T-cell (primary cell): Measurements from ENCODE around the gene PID1. TPM values are rescaled to one million over a fixed set of nuclear protein-coding genes. Genes with fewer than 3 reads are reported as not detected.

Experiments
- ATAC-seq, 4 experiments: fragments of 200-7000 bp in 3 of 4; fragments of 150-1000 bp in 1 of 4; cut with Tn5 transposase; replicated peaks in 1 of 4; 1 replicate in 3 of 4; 2 replicates in 1 of 4; pipeline ENCODE4 v1.10.0; 2021; ENCODE audit warnings: moderate library complexity in 3 of 4, mild to moderate bottlenecking in 2 of 4, moderate number of reproducible peaks in 1 of 4
- CTCF ChIA-PET, 2 donors: fragments of 300-600 bp; sonication (Branson Sonifier 250); formaldehyde crosslinking; loops; one replicate each; lab custom pipeline; 2022; ENCODE audit warnings: antibody characterized with exemption in 2 of 2; lab: Charles Lee
- POLR2A ChIA-PET, 2 donors: fragments of 300-600 bp; sonication (Branson Sonifier 250); formaldehyde crosslinking; loops; one replicate each; lab custom pipeline; 2022; ENCODE audit warnings: antibody characterized with exemption in 2 of 2; lab: Charles Lee
- DNase-seq, 35 experiments: peaks; one replicate each; pipeline versions ENCODE4 v3.0.0 to v3.0.0-alpha.2; 2013 to 2023
- H3K27ac ChIP-seq: one replicate; pipeline ENCODE4 v1.5.1; 2013; ENCODE audit warnings: low read length
- H3K27me3 ChIP-seq, 2 experiments: replicated peaks in 1 of 2; 1 replicate in 1 of 2; 2 replicates in 1 of 2; pipeline versions ENCODE4 v1.6.1 to v1.7.0; 2013; ENCODE audit warnings: low read length in 1 of 2, mixed read lengths in 1 of 2; ENCODE audit not compliant: control insufficient read depth in 2 of 2, insufficient read depth in 2 of 2; ENCODE audit errors: extremely low read depth in 1 of 2
- H3K36me3 ChIP-seq, 2 donors: 1 replicate in 1 of 2; 2 replicates in 1 of 2; pipeline versions ENCODE4 v1.6.1 to v1.7.0; 2013; ENCODE audit warnings: low read length in 1 of 2; ENCODE audit not compliant: control insufficient read depth in 2 of 2, insufficient read depth in 1 of 2; ENCODE audit errors: extremely low read depth in 1 of 2
- H3K4me1 ChIP-seq, 2 experiments: 1 replicate in 1 of 2; 2 replicates in 1 of 2; pipeline versions ENCODE4 v1.6.1 to v1.7.0; 2013; ENCODE audit warnings: low read length in 2 of 2, mixed read lengths in 1 of 2; ENCODE audit not compliant: insufficient read depth in 2 of 2, control insufficient read depth in 1 of 2; ENCODE audit errors: extremely low read depth in 1 of 2
- H3K4me3 ChIP-seq, 2 donors: 1 replicate in 1 of 2; 2 replicates in 1 of 2; pipeline versions ENCODE4 v1.5.1 to v1.7.0; 2013; ENCODE audit warnings: mild to moderate bottlenecking in 2 of 2, low read length in 1 of 2, moderate library complexity in 1 of 2; ENCODE audit not compliant: control insufficient read depth in 1 of 2; ENCODE audit errors: extremely low read depth in 1 of 2
- H3K9me3 ChIP-seq: 2 replicates; pipeline ENCODE4 v1.7.0; 2013
- H3K27ac Mint-ChIP-seq, 2 donors: one replicate each; pipeline ENCODE4 v1.8.0; 2020 to 2021; ENCODE audit warnings: mild to moderate bottlenecking in 2 of 2, mixed read lengths in 2 of 2
- H3K27me3 Mint-ChIP-seq, 2 donors: one replicate each; pipeline ENCODE4 v1.8.0; 2021 to 2022; ENCODE audit warnings: mixed read lengths in 2 of 2
- H3K36me3 Mint-ChIP-seq: one replicate; pipeline ENCODE4 v1.8.0; 2021; ENCODE audit warnings: mixed read lengths
- H3K4me1 Mint-ChIP-seq, 3 donors: one replicate each; pipeline ENCODE4 v1.8.0; 2020 to 2022; ENCODE audit warnings: mixed read lengths in 3 of 3, mild to moderate bottlenecking in 1 of 3
- H3K4me3 Mint-ChIP-seq, 3 donors: one replicate each; pipeline ENCODE4 v1.8.0; 2020 to 2022; ENCODE audit warnings: mild to moderate bottlenecking in 3 of 3, mixed read lengths in 3 of 3, moderate library complexity in 3 of 3
- H3K9me3 Mint-ChIP-seq, 3 donors: one replicate each; pipeline ENCODE4 v1.8.0; 2020 to 2022; ENCODE audit warnings: mixed read lengths in 3 of 3
- WGBS: methylation state at CpG from one replicate; pipeline ENCODE4 v1.1.5; 2013; ENCODE audit warnings: missing lambda C conversion rate; ENCODE audit not compliant: insufficient coverage; 5-methylcytosine and 5-hydroxymethylcytosine counted together
- total RNA-seq, 35 experiments: library from RNA in 6 of 35; stranded (reverse) in 6 of 35; fragments of 120-200 nt in 1 of 35; gene quantifications; one replicate each; pipeline versions ENCODE4 v1.2.1 to v1.2.4 and lab custom pipeline; 2013 to 2026

PID1 gene
- total RNA-seq, 5 donors from 2014 or later (not counting 1 experiment from before 2014, with no cell fraction given), result 0.20 to 0.36 (median 0.25) TPM; not detected in 2

GRCh38 chr2:229095472-229095871 lies 175.6 kb downstream of the PID1 start:
- H3K4me3 Mint-ChIP-seq, result no peak overlapping the region
- no peaks in the 10 kb centered on the region for H3K9me3 ChIP-seq
- ATAC-seq, result no peak
- POLR2A ChIA-PET, result no interaction called here
- H3K9me3 Mint-ChIP-seq, result peaks cover 5 to 12% (median 5%) of the 10 kb centered on the region in 3 donors
- CTCF ChIA-PET, result no interaction called here
- H3K36me3 ChIP-seq, result no peaks in the 10 kb centered on the region
- no peaks in the 10 kb centered on the region for H3K27me3 Mint-ChIP-seq
- H3K36me3 Mint-ChIP-seq, result no peaks in the 10 kb centered on the region
- H3K27me3 ChIP-seq, result no peaks in the 10 kb centered on the region
- H3K4me1 Mint-ChIP-seq, result no peaks in the 10 kb centered on the region
- no peak overlapping the region for H3K27ac ChIP-seq
- DNase-seq, result no peak
- WGBS, result no CpG with 5 or more reads among the region's 1 CpG
- no peaks in the 10 kb centered on the region for H3K4me1 ChIP-seq
- no peak overlapping the region for H3K4me3 ChIP-seq
- no peak overlapping the region for H3K27ac Mint-ChIP-seq

DNA sequence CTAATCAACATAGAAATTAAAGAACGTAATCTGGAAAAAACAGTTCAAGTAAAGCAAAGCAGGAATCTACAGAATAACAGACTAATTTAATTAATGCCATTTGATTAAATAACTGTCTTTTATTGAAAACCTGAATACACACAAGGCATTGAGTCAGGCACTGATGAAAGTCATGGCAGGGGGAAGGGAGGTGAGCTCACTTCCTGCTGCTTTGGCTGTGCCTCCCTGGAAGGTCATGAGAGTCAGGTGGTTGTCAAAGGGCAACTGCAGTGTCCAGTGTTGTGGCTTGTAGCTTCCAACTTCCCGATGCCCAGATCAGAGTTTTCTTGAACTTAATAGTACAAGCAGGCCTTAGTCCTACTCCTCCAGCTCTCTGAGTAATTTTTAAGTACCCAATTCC lies 180.9 kb downstream of the PID1 start:
- no peaks in the 10 kb centered on the region for H3K36me3 Mint-ChIP-seq
- POLR2A ChIA-PET, result no interaction called here

DNA sequence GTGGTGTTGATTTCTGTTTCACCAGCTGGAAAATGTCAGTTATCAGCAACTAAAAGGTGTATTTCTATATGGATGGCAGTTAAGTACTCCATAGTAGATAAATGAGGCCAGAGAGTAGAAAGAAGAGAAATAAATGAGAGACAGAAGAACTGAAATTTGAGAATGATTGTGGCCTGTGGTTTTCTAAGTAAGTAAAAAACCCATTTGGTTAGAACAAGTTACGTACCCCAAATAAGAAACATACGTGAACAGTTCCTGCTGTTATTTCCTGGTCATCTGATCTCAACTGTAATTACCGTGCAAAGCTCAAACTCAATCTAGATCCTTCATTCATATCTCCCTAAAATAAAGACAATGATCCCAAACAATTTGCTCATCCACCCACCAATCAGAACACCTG lies 181.3 kb downstream of the PID1 start:
- POLR2A ChIA-PET, result no interaction called here
- H3K9me3 Mint-ChIP-seq, result peaks cover 5 to 21% (median 5%) of the 10 kb centered on the region in 3 donors
- no peaks in the 10 kb centered on the region for H3K4me1 ChIP-seq
- no peak overlapping the region for H3K4me3 Mint-ChIP-seq
- no peaks in the 10 kb centered on the region for H3K9me3 ChIP-seq
- no peak for DNase-seq
- H3K4me1 Mint-ChIP-seq, result no peaks in the 10 kb centered on the region
- no peak for ATAC-seq
- H3K27me3 ChIP-seq, result no peaks in the 10 kb centered on the region
- no peaks in the 10 kb centered on the region for H3K36me3 Mint-ChIP-seq
- no peaks in the 10 kb centered on the region for H3K27me3 Mint-ChIP-seq
- CTCF ChIA-PET, result no interaction called here
- H3K4me3 ChIP-seq, result no peak overlapping the region
- no peaks in the 10 kb centered on the region for H3K36me3 ChIP-seq
- H3K27ac Mint-ChIP-seq, result no peak overlapping the region
- H3K27ac ChIP-seq, result no peak overlapping the region
- WGBS, result 64% methylated on average over 3 of the region's 3 CpGs

More for the DNA sequence above, 180.9 kb downstream of the PID1 start:
- H3K36me3 ChIP-seq, result no peaks in the 10 kb centered on the region
- ATAC-seq, result no peak
- no peaks in the 10 kb centered on the region for H3K9me3 ChIP-seq
- H3K27me3 ChIP-seq, result no peaks in the 10 kb centered on the region
- no peak for DNase-seq
- no peak overlapping the region for H3K4me3 ChIP-seq
- Mint-ChIP-seq H3K9me3 (peaks cover 5 to 21% (median 5%) of the 10 kb centered on the region in 3 donors), H3K27ac (no peak overlapping the region), H3K27me3 (no peaks in the 10 kb centered on the region), H3K4me3 (no peak overlapping the region), H3K4me1 (no peaks in the 10 kb centered on the region)
- CTCF ChIA-PET, result no interaction called here
- no peak overlapping the region for H3K27ac ChIP-seq
- no CpG with 5 or more reads among the region's 2 CpGs for WGBS
- no peaks in the 10 kb centered on the region for H3K4me1 ChIP-seq

DNA sequence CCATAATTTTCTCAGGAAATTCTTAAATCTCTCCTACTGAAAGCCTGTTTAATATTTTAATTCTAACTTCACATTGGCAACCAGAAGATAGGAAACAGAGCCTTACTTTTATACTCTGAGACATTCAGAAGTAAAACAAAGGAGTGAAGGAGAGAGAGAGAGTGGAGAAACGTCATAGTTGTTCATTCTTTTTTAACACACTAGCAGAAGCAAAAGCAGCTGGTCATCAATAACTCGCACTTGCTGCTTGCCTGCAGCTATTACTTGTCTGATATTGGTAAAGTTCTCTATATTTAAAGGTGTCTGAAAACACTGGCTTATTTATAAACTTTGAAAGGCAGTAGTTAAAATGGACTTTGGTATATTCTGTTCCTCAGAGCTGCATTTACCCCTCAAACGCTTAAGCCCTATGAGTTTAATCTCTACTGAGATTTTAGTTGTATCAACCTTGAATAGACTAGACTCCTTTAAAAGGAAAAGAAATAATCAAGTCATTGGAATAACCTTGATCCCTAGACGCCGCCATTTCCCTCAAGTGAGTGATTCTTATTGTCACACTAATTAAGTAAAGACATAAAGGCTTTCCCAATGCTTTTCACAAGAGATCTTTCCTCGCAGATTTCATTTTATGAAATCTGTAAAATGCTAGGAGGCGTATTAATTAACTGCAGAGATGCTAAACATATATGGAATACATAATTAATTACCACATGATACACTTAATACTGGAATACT lies 182.0 kb downstream of the PID1 start:
- Histone ChIP-seq H3K27me3 (no peaks in the 10 kb centered on the region), H3K4me3 (no peak overlapping the region), H3K36me3 (no peaks in the 10 kb centered on the region), H3K4me1 (no peaks in the 10 kb centered on the region), H3K9me3 (peaks cover under 1% of the 10 kb centered on the region), H3K27ac (no peak overlapping the region)
- Mint-ChIP-seq H3K36me3 (no peaks in the 10 kb centered on the region), H3K4me1 (no peaks in the 10 kb centered on the region), H3K9me3 (peaks cover 5 to 21% (median 5%) of the 10 kb centered on the region in 3 donors), H3K4me3 (no peak overlapping the region), H3K27me3 (no peaks in the 10 kb centered on the region), H3K27ac (no peak overlapping the region)
- ChIA-PET POLR2A (no interaction called here), CTCF (no interaction called here)
- DNase-seq (no peak), ATAC-seq (no peak)
- no CpG with 5 or more reads among the region's 7 CpGs for WGBS

GRCh38 chr2:229088517-229088913 lies 182.6 kb downstream of the PID1 start:
- no peaks in the 10 kb centered on the region for H3K36me3 Mint-ChIP-seq
- no peak overlapping the region for H3K27ac Mint-ChIP-seq
- no peaks in the 10 kb centered on the region for H3K4me1 Mint-ChIP-seq
- CTCF ChIA-PET, result no interaction called here
- Histone ChIP-seq H3K9me3 (peaks cover 3% of the 10 kb centered on the region), H3K4me3 (no peak overlapping the region), H3K36me3 (no peaks in the 10 kb centered on the region), H3K27ac (no peak overlapping the region), H3K4me1 (no peaks in the 10 kb centered on the region), H3K27me3 (no peaks in the 10 kb centered on the region)
- ATAC-seq (no peak), DNase-seq (no peak)
- POLR2A ChIA-PET, result interaction anchor here in 1 of 2 donors (0.6 kb wide), 1 partner anchor 52 kb away, joined by 3 read pairs; no protein-coding TSS in a partner anchor
- no peaks in the 10 kb centered on the region for H3K27me3 Mint-ChIP-seq
- 100% methylated on average over 1 of the region's 2 CpGs for WGBS
- H3K9me3 Mint-ChIP-seq, result peaks cover 3 to 16% (median 5%) of the 10 kb centered on the region in 3 donors
- no peak overlapping the region for H3K4me3 Mint-ChIP-seq

DNA sequence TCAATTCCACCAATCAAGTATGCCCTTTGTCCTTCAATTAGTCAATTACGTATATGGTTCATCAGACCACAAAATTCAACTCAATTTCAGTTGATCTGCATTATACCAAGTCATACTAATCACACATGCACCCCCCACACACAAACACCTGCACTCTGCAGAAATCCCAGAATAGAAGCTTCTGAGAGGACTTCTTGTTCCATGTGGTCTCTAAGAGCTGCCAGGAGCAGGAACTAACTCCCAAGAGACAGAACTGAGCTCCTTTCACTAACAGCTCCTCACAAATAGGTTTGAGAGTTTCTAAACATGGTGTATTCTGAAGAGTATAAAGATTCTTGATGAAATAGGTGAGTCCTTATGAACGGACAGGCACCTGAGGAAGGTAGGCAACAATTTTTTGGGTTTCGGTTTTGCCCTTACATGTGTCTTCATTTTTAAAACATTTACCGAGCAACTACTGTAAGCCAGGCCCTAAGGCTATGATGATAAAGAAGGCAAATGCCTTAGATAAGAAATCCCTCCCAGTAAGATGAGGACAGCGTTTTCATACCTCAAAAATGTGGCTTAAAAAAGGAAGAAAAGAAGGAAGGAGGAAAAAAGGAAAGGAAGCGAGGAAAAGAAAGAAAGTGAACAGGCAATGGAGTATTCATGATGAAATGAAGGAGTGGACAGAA lies 183.1 kb downstream of the PID1 start:
- Mint-ChIP-seq H3K36me3 (no peaks in the 10 kb centered on the region), H3K27me3 (no peaks in the 10 kb centered on the region), H3K4me3 (no peak overlapping the region), H3K9me3 (peaks cover 0 to 13% (median 5%) of the 10 kb centered on the region in 3 donors), H3K27ac (no peak overlapping the region), H3K4me1 (no peaks in the 10 kb centered on the region)
- ATAC-seq (no peak), DNase-seq (no peak)
- H3K4me3 ChIP-seq, result no peak overlapping the region
- CTCF ChIA-PET, result no interaction called here
- H3K27ac ChIP-seq, result no peak overlapping the region
- H3K36me3 ChIP-seq, result no peaks in the 10 kb centered on the region
- H3K9me3 ChIP-seq, result peaks cover 3% of the 10 kb centered on the region
- H3K27me3 ChIP-seq, result no peaks in the 10 kb centered on the region
- POLR2A ChIA-PET, result interaction anchor here in 1 of 2 donors (0.6 kb wide), 1 partner anchor 52 kb away, joined by 3 read pairs; no protein-coding TSS in a partner anchor
- no peaks in the 10 kb centered on the region for H3K4me1 ChIP-seq
- 90% methylated on average over 1 of the region's 6 CpGs for WGBS
